GM18502 (cell line): ENCODE data around the gene ADD3.
A peak's percentile ranks its signal among the peaks of the same experiment; 100 is the strongest.
"Not testable (repeated sequence)": the region's sequence is repeated elsewhere in the genome, so short reads cannot be mapped to it uniquely, and the experiment has no call there.

Experiments
- ATAC-seq: cut with Tn5 transposase; IDR thresholded peaks from one replicate; pipeline ENCODE4 v1.9.1; 2021; ENCODE audit warnings: mild to moderate bottlenecking; ENCODE audit not compliant: unreplicated experiment, poor library complexity

Gene ADD3

GRCh38 chr10:110023785-110024465 lies 16.1 kb downstream of the ADD3 start:
- ATAC-seq: no peak

- ATAC-seq: no peak
Measured at GRCh38 chr10:110029450-110029849, 21.7 kb downstream of the ADD3 start.

- ATAC-seq: no peak
Measured at GRCh38 chr10:110032801-110033700, 25.3 kb downstream of the ADD3 start.

- ATAC-seq: no peak
Measured at GRCh38 chr10:110033701-110034235, 26.0 kb downstream of the ADD3 start.

- ATAC-seq: no peak
Measured at GRCh38 chr10:110034596-110034995, 26.8 kb downstream of the ADD3 start.

GRCh38 chr10:110035070-110035921 lies 27.5 kb downstream of the ADD3 start:
- no peak for ATAC-seq

- ATAC-seq: peak; percentile 92
Measured at GRCh38 chr10:110036640-110037039, 28.9 kb downstream of the ADD3 start.

- ATAC-seq: no peak
Measured at GRCh38 chr10:110039254-110039653, 31.5 kb downstream of the ADD3 start.

- no peak for ATAC-seq
Measured at GRCh38 chr10:110040108-110040507, 32.3 kb downstream of the ADD3 start.

GRCh38 chr10:110040767-110041478 lies 33.1 kb downstream of the ADD3 start:
- no peak for ATAC-seq

- no peak for ATAC-seq
Measured at GRCh38 chr10:110041479-110041829, 33.7 kb downstream of the ADD3 start.

- ATAC-seq: no peak
Measured at GRCh38 chr10:110042181-110042580, 34.4 kb downstream of the ADD3 start.

- ATAC-seq: no peak
Measured at GRCh38 chr10:110042891-110043290, 35.1 kb downstream of the ADD3 start.

GRCh38 chr10:110044681-110045080 lies 36.9 kb downstream of the ADD3 start:
- ATAC-seq: no peak

GRCh38 chr10:110045772-110046171 lies 38.0 kb downstream of the ADD3 start:
- ATAC-seq: no peak

- not testable (repeated sequence) for ATAC-seq
Measured at GRCh38 chr10:110048145-110048544, 40.4 kb downstream of the ADD3 start.

- ATAC-seq: no peak
Measured at GRCh38 chr10:110048781-110049180, 41.0 kb downstream of the ADD3 start.

- ATAC-seq: not testable (repeated sequence)
Measured at GRCh38 chr10:110049889-110050591, 42.3 kb downstream of the ADD3 start.

- no peak for ATAC-seq
Measured at GRCh38 chr10:110051487-110051886, 43.7 kb downstream of the ADD3 start.
